Stimulated activated CD4-positive, alpha-beta T cell treated with anti-CD3 and anti-CD28 coated beads, Interleukin-15, amount 100 ng/mL, for 48 hours (primary cell): ENCODE results near the gene ANKRD65.

Experiments
- DNase-seq, 2 donors: peaks; one replicate each; pipeline ENCODE4 v3.0.0-alpha.2; 2020; ENCODE audit warnings: low read depth in 2 of 2

The ANKRD65 gene

DNA sequence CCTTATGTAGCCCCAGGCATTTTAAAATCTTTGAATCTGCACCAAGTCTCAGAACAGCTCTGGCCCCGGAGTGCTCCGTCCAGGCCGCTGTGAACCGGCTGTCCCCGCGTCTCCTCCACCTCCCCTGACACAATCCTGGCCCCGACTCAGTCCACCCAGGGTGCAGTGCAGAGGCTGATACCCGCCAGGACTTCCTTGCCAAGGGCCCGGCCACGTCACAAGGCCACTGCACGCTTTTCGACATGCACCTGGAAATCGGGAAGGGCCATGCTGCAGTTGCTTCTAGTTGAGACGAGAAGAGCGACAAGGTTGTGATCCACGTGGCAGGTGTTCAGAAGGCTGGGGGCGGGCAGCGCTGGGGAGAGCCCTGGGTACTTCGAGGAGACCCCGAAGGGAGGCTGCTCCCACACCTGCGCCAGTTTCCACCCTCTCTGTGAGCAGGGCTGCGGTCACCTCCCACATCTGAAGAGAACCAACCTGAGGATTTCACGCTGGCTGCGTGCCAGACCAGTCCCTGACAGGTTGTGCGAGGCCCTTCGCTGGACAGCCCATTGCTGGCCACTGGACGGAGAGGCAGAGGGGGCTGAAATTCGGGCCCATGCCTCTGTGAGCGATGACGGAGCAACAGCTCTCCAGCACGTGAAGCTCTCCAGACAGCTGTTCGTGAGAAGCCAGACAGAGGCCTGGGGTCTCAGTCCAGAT, 21.1 kb upstream of the ANKRD65 start:
- no peak for DNase-seq

- DNase-seq: peak in 1 of 2 donors; percentile 54
Observed at GRCh38 chr1:1441002-1441888, 20.2 kb upstream of the ANKRD65 start.

DNA sequence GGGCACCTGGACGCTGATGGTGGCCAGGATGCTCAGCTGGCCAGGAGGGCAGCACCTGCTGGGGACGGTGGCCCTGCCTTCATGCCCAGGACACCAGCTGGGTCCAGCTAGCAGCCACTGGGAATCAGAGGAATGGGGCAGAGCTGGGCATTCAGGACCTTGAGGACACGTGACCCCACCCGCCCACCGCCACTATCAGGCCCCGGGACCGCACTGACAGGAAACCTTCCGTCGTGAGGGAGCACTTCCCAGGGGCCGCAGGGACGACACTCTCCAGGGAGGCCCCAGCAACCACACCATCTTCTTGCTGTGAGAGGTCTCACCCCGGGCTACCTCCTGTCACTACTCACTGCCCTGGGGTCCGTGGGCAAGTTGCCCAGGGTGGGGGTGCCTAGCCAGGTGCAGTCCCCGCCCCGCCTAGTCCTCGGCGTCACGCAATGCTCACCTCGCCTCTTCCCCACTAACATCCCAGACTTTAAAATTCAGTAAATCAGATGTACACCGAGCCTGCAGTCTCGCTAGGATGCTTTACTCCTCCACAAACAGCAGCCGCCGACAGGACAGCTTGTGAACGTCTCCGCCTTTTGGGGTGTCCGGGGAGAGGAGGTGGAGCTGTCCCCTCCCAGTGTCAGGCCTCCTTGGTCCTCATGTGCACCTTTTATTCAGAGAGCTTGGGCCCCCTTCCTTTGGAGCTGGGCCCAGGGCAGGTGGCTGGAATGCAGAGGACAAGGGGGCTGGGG, 19.4 kb upstream of the ANKRD65 start:
- DNase-seq: no peak

- no peak for DNase-seq
Observed at GRCh38 chr1:1439546-1440261, 18.6 kb upstream of the ANKRD65 start.

- no peak for DNase-seq
Observed at GRCh38 chr1:1438531-1439381, 17.7 kb upstream of the ANKRD65 start.

DNA sequence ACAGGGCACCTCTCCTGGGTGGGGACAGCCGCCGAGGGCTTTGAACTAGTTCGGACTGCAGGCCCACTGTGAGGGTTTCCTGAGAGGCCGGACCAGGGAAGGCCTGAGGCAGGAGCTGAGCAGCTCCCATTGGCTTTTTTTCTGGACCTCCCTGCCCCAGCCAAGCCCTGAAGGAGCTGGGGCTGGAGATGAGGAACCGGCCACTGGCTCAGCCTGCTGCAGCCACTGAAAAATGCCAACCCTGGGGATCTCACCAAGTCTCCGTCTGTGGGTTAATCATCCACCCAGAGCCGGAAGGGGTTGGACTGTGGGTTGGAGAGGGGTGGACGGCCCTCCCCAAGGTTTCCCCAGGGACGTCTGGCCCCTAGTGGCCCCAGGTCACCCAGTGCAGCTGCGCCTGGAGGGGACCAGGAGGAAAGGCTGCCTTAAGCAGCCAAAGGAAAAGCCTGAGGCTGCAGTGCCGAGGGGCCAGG, 16.9 kb upstream of the ANKRD65 start:
- no peak for DNase-seq

GRCh38 chr1:1437033-1437903, 16.2 kb upstream of the ANKRD65 start:
- DNase-seq: no peak

DNA sequence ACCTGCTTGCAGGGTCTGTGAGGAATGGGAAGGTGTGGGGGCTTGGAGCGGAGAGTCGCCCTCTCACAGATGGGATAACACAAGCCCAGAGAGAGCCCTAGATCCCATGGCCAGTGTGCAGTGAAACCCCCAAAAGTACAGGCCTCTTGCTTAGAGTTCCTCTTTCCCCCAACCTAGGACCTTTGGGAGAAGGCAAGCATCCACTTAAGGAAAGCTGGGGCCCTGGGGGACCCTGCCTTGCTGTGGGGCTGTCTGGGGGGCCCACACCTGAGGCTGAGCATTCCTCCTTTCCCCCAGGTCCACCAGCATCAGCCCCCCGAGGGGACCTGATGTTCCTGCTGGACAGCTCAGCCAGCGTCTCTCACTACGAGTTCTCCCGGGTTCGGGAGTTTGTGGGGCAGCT, 15.6 kb upstream of the ANKRD65 start:
- DNase-seq: no peak

GRCh38 chr1:1435911-1436629, 15.0 kb upstream of the ANKRD65 start:
- no peak for DNase-seq

DNA sequence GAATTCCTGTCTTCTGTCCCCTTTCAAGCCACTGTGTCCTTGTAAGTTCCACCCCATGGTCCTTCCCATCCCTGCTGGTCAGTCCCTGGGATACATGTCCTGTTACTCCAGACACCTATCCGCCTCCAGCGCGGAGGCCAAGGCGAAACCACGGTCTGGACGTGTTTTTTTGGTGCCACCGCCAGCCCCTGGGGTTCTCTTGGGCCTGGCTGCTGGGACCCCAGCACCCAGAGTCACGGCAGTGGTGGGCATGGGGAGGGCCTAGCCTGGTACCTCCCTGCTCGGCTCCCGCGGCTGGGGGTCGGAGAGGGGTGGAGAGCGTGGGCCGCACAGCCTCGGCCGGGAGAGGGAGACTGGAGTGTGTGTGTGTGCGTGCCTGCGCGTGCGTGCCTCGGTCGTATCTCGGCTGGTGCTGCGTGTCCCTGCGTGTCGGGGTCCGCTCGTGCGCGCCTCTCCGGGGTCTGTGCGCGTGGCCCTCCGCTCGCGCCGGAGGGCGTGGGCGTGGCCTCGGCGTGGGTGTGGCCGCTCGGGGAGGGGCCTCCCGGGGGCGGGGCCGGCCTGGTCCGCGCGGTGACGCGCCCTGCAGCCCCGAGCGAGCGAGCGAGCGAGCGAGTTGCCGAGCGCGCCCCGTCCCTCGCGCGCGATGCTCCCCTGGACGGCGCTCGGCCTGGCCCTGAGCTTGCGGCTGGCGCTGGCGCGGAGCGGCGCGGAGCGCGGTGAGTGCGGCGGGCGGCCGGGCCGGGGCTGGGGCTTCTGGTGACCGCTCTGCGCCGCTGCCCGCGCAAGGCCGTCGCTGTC, 14.2 kb upstream of the ANKRD65 start, which contains the start of gene VWA1:
Gene VWA1, plus strand, starts transcription at position 585 of the 798 bp plus-strand sequence. Its CDS starts 59 bp downstream, at position 644.
- DNase-seq: peak; percentile 31 to 63

GRCh38 chr1:1434824-1435105, 13.7 kb upstream of the ANKRD65 start:
- DNase-seq: no peak

GRCh38 chr1:1434131-1434823, 13.2 kb upstream of the ANKRD65 start:
- no peak for DNase-seq

- peak; percentile 51 to 62 for DNase-seq
Observed at GRCh38 chr1:1433804-1434130, 12.7 kb upstream of the ANKRD65 start.

- DNase-seq: no peak
Observed at GRCh38 chr1:1432951-1433803, 12.1 kb upstream of the ANKRD65 start.

DNA sequence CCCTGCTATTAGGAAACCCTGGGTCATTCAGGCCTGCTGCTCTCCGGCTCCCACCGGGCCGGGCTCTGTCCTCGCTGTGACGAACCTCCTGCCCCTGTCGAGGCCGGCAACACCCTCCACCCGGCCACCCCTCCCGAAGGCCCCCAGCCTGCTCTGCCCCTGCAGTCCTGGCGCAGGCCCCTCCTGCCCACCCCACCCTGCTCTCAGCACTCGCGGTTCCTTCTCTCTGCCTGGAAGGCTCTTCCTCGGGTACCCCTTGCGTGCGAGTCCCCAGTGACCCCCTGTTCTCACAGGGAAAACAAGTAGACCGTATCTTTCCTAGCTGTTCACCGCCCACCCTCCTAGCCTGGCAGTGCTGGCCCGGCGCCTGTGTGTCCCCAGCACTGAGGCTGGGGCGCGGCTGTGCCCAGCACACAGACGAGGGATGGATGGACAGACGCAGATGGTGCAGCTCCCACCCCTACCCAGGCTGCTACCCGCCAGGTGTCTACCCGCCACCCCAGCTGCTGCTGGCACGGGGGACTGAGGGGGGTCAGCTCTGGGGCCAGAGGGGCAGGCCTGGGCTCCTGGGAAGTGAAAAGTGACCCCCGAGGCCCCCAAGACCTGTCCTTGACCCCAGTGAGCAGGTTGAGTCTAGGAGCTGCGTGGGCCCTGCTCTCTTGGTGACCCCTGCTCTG, 11.3 kb upstream of the ANKRD65 start:
- DNase-seq: no peak

DNA sequence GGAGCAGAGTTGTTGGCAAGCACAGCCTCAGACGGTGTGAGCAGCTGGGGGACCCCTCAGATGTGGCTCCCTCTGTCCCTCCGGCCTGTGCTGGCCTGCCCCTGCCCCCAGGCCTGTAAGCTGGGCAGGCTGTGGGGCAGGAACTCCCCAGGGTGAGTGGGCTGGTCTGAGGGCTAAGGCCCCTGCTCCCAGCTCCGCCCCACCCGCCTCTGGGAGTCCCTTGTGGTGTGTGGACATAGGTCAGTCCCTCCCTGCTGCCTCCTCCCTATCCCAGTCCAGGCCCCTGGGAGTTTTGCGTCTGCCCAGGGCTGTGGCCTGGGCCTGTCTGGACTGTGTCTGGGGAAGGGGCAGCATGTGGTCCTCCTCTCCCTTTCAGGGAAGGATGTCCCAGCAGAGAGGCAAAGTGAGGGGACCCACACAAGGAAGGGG, 10.8 kb upstream of the ANKRD65 start:
- DNase-seq: no peak
